Upper lobe of left lung (tissue), 6 donors: Measurements from ENCODE around the gene XPNPEP1. TPM values are rescaled to one million over a fixed set of nuclear protein-coding genes. Genes with fewer than 3 reads are reported as not detected.

Experiments
- ATAC-seq, 2 donors: fragments of 200-7000 bp; cut with Tn5 transposase; one replicate each; pipeline ENCODE4 v1.9.1; 2022; ENCODE audit warnings: mild to moderate bottlenecking in 2 of 2, moderate library complexity in 2 of 2; ENCODE audit not compliant: low FRiP score in 2 of 2
- DNase-seq, 2 donors: peaks; one replicate each; pipeline ENCODE4 v3.0.0-alpha.2; 2019 to 2020
- H3K27ac ChIP-seq, 4 donors: fragments of 200-600 bp; sonication (generic); one replicate each; pipeline ENCODE4 v1.5.1; 2016 to 2019
- H3K27me3 ChIP-seq, 4 donors: fragments of 200-600 bp; sonication (generic); one replicate each; pipeline ENCODE4 v1.5.1; 2017 to 2019
- H3K36me3 ChIP-seq, 4 donors: fragments of 200-600 bp; sonication (generic); one replicate each; pipeline ENCODE4 v1.5.1; 2016 to 2019
- H3K4me1 ChIP-seq, 4 donors: fragments of 200-600 bp; sonication (generic); one replicate each; pipeline ENCODE4 v1.5.1; 2018 to 2019
- H3K4me3 ChIP-seq, 4 donors: fragments of 200-600 bp; sonication (generic); one replicate each; pipeline ENCODE4 v1.5.1; 2017 to 2019; ENCODE audit warnings: mild to moderate bottlenecking in 2 of 4, moderate library complexity in 1 of 4
- H3K9me3 ChIP-seq, 4 donors: fragments of 200-600 bp; sonication (generic); one replicate each; pipeline ENCODE4 v1.5.1; 2018 to 2019
- EP300 ChIP-seq, 4 donors: sonication (generic); formaldehyde crosslinking; IDR thresholded peaks; one replicate each; pipeline ENCODE4 v1.5.1; 2017; ENCODE audit warnings: antibody characterized with exemption in 4 of 4, control low read depth in 2 of 4
- POLR2A ChIP-seq, 4 donors: fragments of 450-650 bp; IDR thresholded peaks; one replicate each; pipeline ENCODE4 v1.5.1; 2016 to 2017; ENCODE audit warnings: antibody characterized with exemption in 4 of 4, mild to moderate bottlenecking in 2 of 4
- POLR2AphosphoS5 ChIP-seq, 2 donors: sonication (generic); formaldehyde crosslinking; IDR thresholded peaks; one replicate each; pipeline ENCODE4 v1.5.1; 2017; ENCODE audit warnings: antibody characterized with exemption in 2 of 2
- WGBS, 2 donors: methylation state at CpG; one replicate each; pipeline ENCODE4 v1.1.5; 2017 to 2018; 5-methylcytosine and 5-hydroxymethylcytosine counted together
- total RNA-seq, 6 donors: library from RNA; depleted of rRNA in 4 of 6; stranded (reverse); fragments of >200 nt in 4 of 6; gene quantifications; one replicate each; pipeline versions ENCODE4 v1.1.0 to v1.2.1, GENCODE V29; 2016 to 2021
- TF ChIP-seq, protein P1 (sequence below), 6 experiments: fragments of 450-650 bp in 4 of 6; fragments of 200-600 bp in 2 of 6; sonication (generic) in 2 of 6; IDR thresholded peaks; one replicate each; pipeline ENCODE4 v1.5.1; 2016 to 2019; ENCODE audit warnings: antibody characterized with exemption in 6 of 6
- donor health status: DM: no; HTN: no; CAD: no; lungs with moderate emphysema.
- donor health status: DM: no; HTN: yes; CAD: no; lungs with severe emphysema.

The XPNPEP1 gene
- total RNA-seq, 6 donors from 2014 or later, result 40.6 to 132 (median 57.8) TPM

DNA sequence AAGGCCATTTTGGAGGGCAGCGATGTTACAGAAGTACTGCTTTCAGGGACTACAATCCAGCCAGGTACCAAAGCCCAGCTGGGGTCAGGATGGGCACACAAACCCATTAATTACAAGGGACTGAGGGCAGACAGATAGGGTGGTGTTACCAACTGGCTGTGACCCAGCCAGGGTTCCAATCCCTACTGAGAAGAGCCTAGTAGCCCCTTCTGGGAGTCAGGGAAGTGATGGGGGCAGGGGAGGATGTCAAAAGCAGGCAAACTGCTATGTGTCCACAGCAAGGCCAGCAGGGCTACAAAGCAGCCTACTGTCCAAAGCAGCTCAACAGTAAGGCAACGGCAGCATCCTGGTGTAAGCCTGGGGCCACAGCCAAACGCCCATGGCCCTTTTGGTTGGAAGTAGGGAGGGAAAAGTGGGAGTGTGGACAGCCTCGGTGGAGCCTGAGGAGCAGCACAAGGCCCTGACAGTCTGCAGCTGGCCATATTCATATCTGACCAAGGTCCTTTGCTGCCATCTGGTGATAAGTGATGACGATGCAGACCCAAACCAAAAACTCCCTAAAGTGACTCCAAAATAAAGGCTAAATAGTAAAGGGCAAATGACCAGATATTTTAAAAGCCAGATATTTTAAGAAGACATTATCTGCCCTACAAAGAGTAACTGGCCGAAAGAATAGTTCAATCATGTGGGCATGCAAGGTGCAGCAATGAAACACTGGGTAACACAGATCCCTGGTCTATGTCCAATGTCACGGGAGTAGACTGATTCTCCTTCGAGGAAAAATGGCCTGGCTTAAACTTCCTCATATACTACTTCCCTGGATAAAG lies 56.9 kb downstream of the XPNPEP1 start:
- peak overlapping the region in 1 of 4 donors; percentile 26 for H3K27ac ChIP-seq
- no peak overlapping the region for H3K4me3 ChIP-seq
- WGBS, 2 donors, result 82 to 84% methylated on average over 8 of the region's 8 CpGs
- H3K36me3 ChIP-seq, result peaks cover 11 to 86% (median 58%) of the 10 kb centered on the region in 4 donors
- H3K9me3 ChIP-seq, result peaks cover 0 to 6% (median 2%) of the 10 kb centered on the region in 4 donors
- DNase-seq (no peak), ATAC-seq (peak; percentile 24 to 52)
- TF ChIP-seq POLR2AphosphoS5 (IDR thresholded peaks at IDR 0.05), result no peak
- TF ChIP-seq POLR2A (IDR thresholded peaks at IDR 0.05), result no peak
- TF ChIP-seq, protein P1, sequence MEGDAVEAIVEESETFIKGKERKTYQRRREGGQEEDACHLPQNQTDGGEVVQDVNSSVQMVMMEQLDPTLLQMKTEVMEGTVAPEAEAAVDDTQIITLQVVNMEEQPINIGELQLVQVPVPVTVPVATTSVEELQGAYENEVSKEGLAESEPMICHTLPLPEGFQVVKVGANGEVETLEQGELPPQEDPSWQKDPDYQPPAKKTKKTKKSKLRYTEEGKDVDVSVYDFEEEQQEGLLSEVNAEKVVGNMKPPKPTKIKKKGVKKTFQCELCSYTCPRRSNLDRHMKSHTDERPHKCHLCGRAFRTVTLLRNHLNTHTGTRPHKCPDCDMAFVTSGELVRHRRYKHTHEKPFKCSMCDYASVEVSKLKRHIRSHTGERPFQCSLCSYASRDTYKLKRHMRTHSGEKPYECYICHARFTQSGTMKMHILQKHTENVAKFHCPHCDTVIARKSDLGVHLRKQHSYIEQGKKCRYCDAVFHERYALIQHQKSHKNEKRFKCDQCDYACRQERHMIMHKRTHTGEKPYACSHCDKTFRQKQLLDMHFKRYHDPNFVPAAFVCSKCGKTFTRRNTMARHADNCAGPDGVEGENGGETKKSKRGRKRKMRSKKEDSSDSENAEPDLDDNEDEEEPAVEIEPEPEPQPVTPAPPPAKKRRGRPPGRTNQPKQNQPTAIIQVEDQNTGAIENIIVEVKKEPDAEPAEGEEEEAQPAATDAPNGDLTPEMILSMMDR (IDR thresholded peaks at IDR 0.05), result no peak
- no peak for TF ChIP-seq EP300 (IDR thresholded peaks at IDR 0.05)
- peaks cover 0 to 4% (median 0%) of the 10 kb centered on the region in 4 donors for H3K4me1 ChIP-seq
- H3K27me3 ChIP-seq, result no peaks in the 10 kb centered on the region

DNA sequence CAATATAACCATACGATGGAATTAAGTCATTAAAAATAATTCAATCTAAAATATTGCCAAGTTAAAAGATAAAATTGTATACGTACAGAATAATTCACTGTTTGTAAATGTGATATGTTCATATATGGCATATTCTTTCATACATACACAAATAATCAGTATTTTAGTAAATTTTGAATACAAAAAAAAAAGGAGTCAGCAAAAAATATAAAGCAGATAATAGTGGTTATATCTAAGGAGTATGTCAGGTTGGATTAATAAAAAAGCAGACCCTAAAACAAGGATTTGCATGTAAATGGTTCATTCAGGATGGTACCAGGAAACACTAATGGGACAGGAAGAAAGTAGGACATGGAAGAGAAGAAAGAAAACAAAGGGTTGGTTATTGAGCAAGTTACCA lies 59.5 kb downstream of the XPNPEP1 start:
- Histone ChIP-seq H3K9me3 (peaks cover 0 to 6% (median 2%) of the 10 kb centered on the region in 4 donors), H3K36me3 (peaks cover 11 to 60% (median 44%) of the 10 kb centered on the region in 4 donors)
- WGBS, 2 donors, result 94 to 95% methylated on average over 2 of the region's 2 CpGs

DNA sequence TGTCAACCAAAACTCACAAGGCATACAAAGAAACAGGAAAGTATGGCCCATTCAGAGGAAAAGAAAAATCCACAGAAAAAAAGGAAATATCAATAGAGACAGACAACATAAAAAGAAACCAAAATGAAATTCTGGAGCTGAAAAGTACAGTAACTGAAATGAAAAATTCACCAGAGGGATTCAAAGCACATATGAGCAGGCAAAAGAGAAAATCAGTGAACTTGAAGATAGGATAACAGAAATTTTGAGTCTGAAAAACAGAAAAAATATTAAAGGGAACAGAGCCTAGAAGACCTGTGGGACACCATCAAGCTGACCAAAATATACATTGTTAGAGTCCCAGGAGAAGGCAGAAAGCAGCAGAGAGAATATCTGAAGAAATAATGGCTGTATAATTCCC lies 60.6 kb downstream of the XPNPEP1 start:
- H3K27me3 ChIP-seq, result no peaks in the 10 kb centered on the region
- H3K4me3 ChIP-seq, result no peak overlapping the region
- TF ChIP-seq EP300 (IDR thresholded peaks at IDR 0.05), result no peak
- TF ChIP-seq POLR2AphosphoS5 (IDR thresholded peaks at IDR 0.05), result no peak
- TF ChIP-seq POLR2A (IDR thresholded peaks at IDR 0.05), result no peak
- TF ChIP-seq, protein P1 (IDR thresholded peaks at IDR 0.05), result no peak
- peaks cover 0 to 4% (median 0%) of the 10 kb centered on the region in 4 donors for H3K4me1 ChIP-seq
- no peak overlapping the region for H3K27ac ChIP-seq
- H3K36me3 ChIP-seq, result peaks cover 11 to 50% (median 34%) of the 10 kb centered on the region in 4 donors
- H3K9me3 ChIP-seq, result peaks cover 0 to 6% (median 2%) of the 10 kb centered on the region in 4 donors
- no peak for ATAC-seq
- no peak for DNase-seq

More for the DNA sequence above, 59.5 kb downstream of the XPNPEP1 start:
- no peak overlapping the region for H3K27ac ChIP-seq
- no peaks in the 10 kb centered on the region for H3K27me3 ChIP-seq
- no peak overlapping the region for H3K4me3 ChIP-seq
- H3K4me1 ChIP-seq, result peaks cover 0 to 4% (median 0%) of the 10 kb centered on the region in 4 donors
- no peak for DNase-seq
- no peak for TF ChIP-seq EP300 (IDR thresholded peaks at IDR 0.05)
- no peak for TF ChIP-seq POLR2AphosphoS5 (IDR thresholded peaks at IDR 0.05)
- TF ChIP-seq POLR2A (IDR thresholded peaks at IDR 0.05), result no peak
- TF ChIP-seq, protein P1 (IDR thresholded peaks at IDR 0.05), result no peak
- no peak for ATAC-seq

DNA sequence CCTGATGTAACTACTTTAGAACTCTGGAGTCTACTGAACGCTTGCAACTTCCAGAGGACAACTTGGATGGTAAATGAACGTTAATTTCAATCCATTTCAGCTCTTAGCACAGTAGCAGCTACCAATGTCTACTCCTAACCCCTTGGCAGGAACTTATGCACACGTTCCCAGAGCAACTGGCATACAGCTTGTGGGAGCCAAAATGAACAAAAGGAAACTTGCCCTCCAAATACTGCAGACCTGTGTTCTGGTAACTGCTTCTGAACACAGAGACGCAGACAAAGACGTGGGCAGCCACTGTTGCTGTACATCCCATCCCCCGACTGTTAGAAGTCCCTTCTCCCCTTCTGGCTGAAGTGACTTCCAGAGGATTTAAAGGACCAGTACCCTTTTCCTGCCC lies 61.3 kb downstream of the XPNPEP1 start:
- WGBS, 2 donors, result 65 to 69% methylated on average over 6 of the region's 6 CpGs
- TF ChIP-seq POLR2AphosphoS5 (IDR thresholded peaks at IDR 0.05) (no peak), EP300 (IDR thresholded peaks at IDR 0.05) (no peak), POLR2A (IDR thresholded peaks at IDR 0.05) (no peak)
- TF ChIP-seq, protein P1 (IDR thresholded peaks at IDR 0.05), result no peak
- Histone ChIP-seq H3K27ac (no peak overlapping the region), H3K9me3 (peaks cover 0 to 6% (median 2%) of the 10 kb centered on the region in 4 donors), H3K27me3 (no peaks in the 10 kb centered on the region), H3K36me3 (peaks cover 11 to 43% (median 29%) of the 10 kb centered on the region in 4 donors), H3K4me1 (peaks cover 0 to 3% (median 0%) of the 10 kb centered on the region in 4 donors), H3K4me3 (no peak overlapping the region)
- DNase-seq, result no peak
- no peak for ATAC-seq
